Esophagus squamous epithelium (tissue), 4 donors: ENCODE measurements around the gene FILIP1L.

Experiments used
- CTCF ChIP-seq, 6 experiments: fragments of 450-650 bp in 4 of 6; fragments of 200-600 bp in 2 of 6; sonication (generic) in 2 of 6; IDR thresholded peaks; one replicate each; pipeline ENCODE4 v1.5.1; 2016 to 2019; ENCODE audit warnings: antibody characterized with exemption in 6 of 6, mild to moderate bottlenecking in 4 of 6, moderate library complexity in 4 of 6
- POLR2A ChIP-seq, 4 donors: fragments of 450-650 bp; IDR thresholded peaks; one replicate each; pipeline ENCODE4 v1.6.1; 2017; ENCODE audit warnings: antibody characterized with exemption in 4 of 4, mild to moderate bottlenecking in 4 of 4, moderate library complexity in 3 of 4

- TF ChIP-seq CTCF (IDR thresholded peaks at IDR 0.05) = no peak
- TF ChIP-seq POLR2A (IDR thresholded peaks at IDR 0.05) = no peak
These were observed 8.0 kb upstream of the FILIP1L start for GRCh38 chr3:100122321-100122720.
